Measurements from ENCODE around the gene OTX2. TPM values are rescaled to one million over a fixed set of nuclear protein-coding genes. Genes with fewer than 3 reads are reported as not detected.

OTX2 gene
- total and polyA plus RNA-seq, 2 of the 4 experiments (the other 2 are of a cell fraction), result not detected

GRCh38 chr14:56812364-56813141, 2.3 kb upstream of the OTX2 start:
- Histone ChIP-seq H3K4ac (ENCODE audit: low read depth, low read length) (no peak overlapping the region), H4K5ac (ENCODE audit: low read depth, low read length) (no peak overlapping the region), H2BK120ac (ENCODE audit: low read depth, low read length) (no peak overlapping the region), H3K14ac (replicated peaks; ENCODE audit: low read depth, low read length) (no peak overlapping the region), H3K9me1 (ENCODE audit: insufficient read depth, low read length) (no peaks in the 10 kb centered on the region), H2AK9ac (replicated peaks; ENCODE audit: low read depth, low read length, poor library complexity) (no peak overlapping the region), H2BK20ac (ENCODE audit: low read depth, low read length) (no peak overlapping the region), H3K27me3 (ENCODE audit: control insufficient read depth, insufficient read depth, low read length) (peaks cover 82% of the 10 kb centered on the region), H4K91ac (ENCODE audit: insufficient read depth, low read depth, low read length) (no peak overlapping the region), H4K20me1 (ENCODE audit: insufficient read depth, low read length) (no peaks in the 10 kb centered on the region), H2BK15ac (ENCODE audit: low read depth, low read length) (no peak overlapping the region), H3K27ac (ENCODE audit: insufficient read depth, low read length) (no peak overlapping the region), H3K18ac (ENCODE audit: low read depth, low read length) (no peak overlapping the region), H3K23ac (ENCODE audit: low read depth, low read length) (no peak overlapping the region), H2AFZ (replicated peaks; ENCODE audit: low read length, poor library complexity) (no peak overlapping the region), H3K4me2 (ENCODE audit: low read depth, low read length) (no peak overlapping the region), H3K79me1 (ENCODE audit: low read depth in 1 of 2, low read length in 2 of 2) (no peaks in the 10 kb centered on the region), H3K56ac (ENCODE audit: extremely low read depth, insufficient read depth, low read length) (no peak overlapping the region), H3K9me3 (ENCODE audit: control insufficient read depth, insufficient read depth, low read length) (peaks cover 11% of the 10 kb centered on the region; the same call in 1 of the 2 replicates), H3K36me3 (ENCODE audit: control insufficient read depth, insufficient read depth, low read length) (no peaks in the 10 kb centered on the region), H3K4me3 (ENCODE audit: insufficient read depth, low read depth, low read length) (no peak overlapping the region), H3K9ac (ENCODE audit: low read depth, low read length) (no peak overlapping the region), H2BK5ac (ENCODE audit: low read depth, low read length, poor library complexity, severe bottlenecking) (no peak overlapping the region), H4K8ac (ENCODE audit: low read depth in 2 of 2, low read length in 2 of 2) (no peak overlapping the region), H3K4me1 (ENCODE audit: control insufficient read depth, insufficient read depth, low read length) (no peaks in the 10 kb centered on the region), H2AK5ac (ENCODE audit: low read depth, low read length) (no peak overlapping the region)
- DNase-seq (no peak), ATAC-seq (ENCODE audit: low read depth) (no peak)
- in situ Hi-C loops (cut with MboI; ENCODE audit: low sequenced_read_pairs), result no loop called here
- TF ChIP-seq RAD21 (IDR thresholded peaks at IDR 0.05; ENCODE audit: low read length) (no peak), CEBPB (IDR thresholded peaks at IDR 0.05; ENCODE audit: low read depth, low read length) (no peak), NFE2L2 (IDR thresholded peaks at IDR 0.05; ENCODE audit: low read depth, low read length) (no peak), CHD1 (IDR thresholded peaks at IDR 0.05; ENCODE audit: low read depth, low read length) (no peak), MAFK (IDR thresholded peaks at IDR 0.05; ENCODE audit: low read depth, low read length) (no peak), ELK1 (IDR thresholded peaks at IDR 0.05; ENCODE audit: borderline replicate concordance, low read depth, low read length) (no peak), POLR2A (IDR thresholded peaks at IDR 0.05; ENCODE audit: low read depth, low read length) (no peak), MAZ (IDR thresholded peaks at IDR 0.05; ENCODE audit: borderline replicate concordance, low read depth, low read length) (no peak), SMC3 (IDR thresholded peaks at IDR 0.05; ENCODE audit: low read depth, low read length) (no peak), RCOR1 (IDR thresholded peaks at IDR 0.05; ENCODE audit: insufficient replicate concordance, low read length) (no peak), CTCF (conservative IDR thresholded peaks at IDR 0.05; ENCODE audit: low read depth, low read length) (no peak), RFX5 (IDR thresholded peaks at IDR 0.05; ENCODE audit: low read depth, low read length) (no peak), MXI1 (IDR thresholded peaks at IDR 0.05; ENCODE audit: borderline replicate concordance, low read depth, low read length) (no peak), USF2 (IDR thresholded peaks at IDR 0.05; ENCODE audit: low read depth, low read length) (no peak), BHLHE40 (IDR thresholded peaks at IDR 0.05; ENCODE audit: low read depth, low read length) (no peak), FOS (IDR thresholded peaks at IDR 0.05; ENCODE audit: low read depth, low read length) (no peak)
- 20% methylated on average over 2 of the region's 25 CpGs; no CpG with 5 or more reads in 1 of the 2 experiments for WGBS, 2 experiments (ENCODE audit: extremely low coverage in 2 of 2, insufficient read length in 1 of 2)
- intact Hi-C loops (cut with micrococcal nuclease), result no loop called here
- dilution Hi-C loops (cut with HindIII; ENCODE audit: low sequenced_read_pairs, unreplicated experiment), result no loop called here
- ChIA-PET POLR2A (ENCODE audit: unreplicated experiment) (no interaction called here), CTCF (interaction anchor here (0.6 kb wide), 1 partner anchor 771 kb away, joined by 4 read pairs; no protein-coding TSS in a partner anchor)
- BruUV-seq (replicated peaks), result no TSS peak

Data from IMR-90 (cell line).